K562 (cell line): Measurements from ENCODE around the gene ZNF384. TPM values are rescaled to one million over a fixed set of nuclear protein-coding genes. Genes with fewer than 3 reads are reported as not detected.

Experiments used
- ELF1 ChIP-seq: fragments of 200-800 bp; sonication (Bioruptor generic); IDR thresholded peaks from 2 replicates; pipeline ENCODE4 v1.6.1; 2016; ENCODE audit warnings: missing genetic modification characterization, missing compliant biosample characterization
- FOXA3 ChIP-seq, 2 experiments: fragments of 450-650 bp in 1 of 2; sonication (generic) in 1 of 2; formaldehyde crosslinking; IDR thresholded peaks in 1 of 2; conservative IDR thresholded peaks in 1 of 2; 2 replicates each; pipeline versions ENCODE4 v1.4.0 to v1.8.0; 2020 to 2022; ENCODE audit warnings: mild to moderate bottlenecking in 2 of 2, missing genetic modification reagents in 1 of 2
- MBD2 ChIP-seq: sonication (generic); IDR thresholded peaks from 2 replicates; pipeline ENCODE4 v1.6.1; 2016; ENCODE audit warnings: low read depth, borderline replicate concordance
- MXD1 ChIP-seq: fragments of 250-450 bp; sonication (Bioruptor Pico); IDR thresholded peaks from 2 replicates; pipeline ENCODE4 v1.8.0; 2021; ENCODE audit warnings: borderline replicate concordance, mild to moderate bottlenecking, moderate library complexity; ENCODE audit not compliant: poor library complexity, severe bottlenecking
- PRDM10 ChIP-seq: fragments of 450-650 bp; IDR thresholded peaks from 2 replicates; pipeline ENCODE4 v1.6.1; 2018; ENCODE audit not compliant: partially characterized antibody
- RBFOX2 ChIP-seq: fragments of 200-400 bp; formaldehyde crosslinking; IDR thresholded peaks from 2 replicates; pipeline ENCODE4 v1.6.1; 2017; ENCODE audit warnings: low read depth, mild to moderate bottlenecking, low read length, moderate library complexity
- TBP ChIP-seq: optimal IDR thresholded peaks from 2 replicates; pipeline ENCODE3; 2011; ENCODE audit warnings: low read depth, low read length, improper control_type of control experiment
- TCF7 ChIP-seq: sonication (generic); IDR thresholded peaks from 2 replicates; pipeline ENCODE4 v1.6.1; 2016; ENCODE audit warnings: antibody characterized with exemption, borderline replicate concordance
- TCF7L2 ChIP-seq: fragments of 150-350 bp; IDR thresholded peaks from 2 replicates; pipeline ENCODE4 v1.6.1; 2016; ENCODE audit warnings: low read depth, mild to moderate bottlenecking, low read length, moderate library complexity
- U2AF1 ChIP-seq: fragments of 200-400 bp; formaldehyde crosslinking; optimal IDR thresholded peaks from 2 replicates; pipeline ENCODE3; 2017; ENCODE audit warnings: mild to moderate bottlenecking, low read depth, low read length, moderate library complexity
- ZKSCAN8 ChIP-seq: fragments of 200-800 bp; sonication (Bioruptor generic); IDR thresholded peaks from 2 replicates; pipeline ENCODE4 v1.6.1; 2016; ENCODE audit warnings: missing genetic modification characterization, missing compliant biosample characterization
- ZNF280A ChIP-seq: fragments of 450-650 bp; IDR thresholded peaks from 2 replicates; pipeline ENCODE4 v1.6.1; 2018; ENCODE audit warnings: mild to moderate bottlenecking, low read depth; ENCODE audit not compliant: partially characterized antibody
- ZNF518B ChIP-seq: fragments of 250-450 bp; sonication (Bioruptor Pico); IDR thresholded peaks from 2 replicates; pipeline ENCODE4 v1.5.0; 2021; ENCODE audit warnings: mild to moderate bottlenecking, moderate library complexity
- ZNF655 ChIP-seq: fragments of 250-450 bp; sonication (Bioruptor Pico); IDR thresholded peaks from 2 replicates; pipeline ENCODE4 v1.5.0; 2021
- polyA plus RNA-seq, 8 experiments: library from polyadenylated mRNA; depleted of rRNA in 4 of 8; stranded (reverse) in 5 of 8; unstranded in 3 of 8; fragments of >200 nt; fragmentation: Nextera tagmentation in 2 of 8; fragmentation: Illumina TruSeq in 1 of 8; extraction: Ambion mirVana in 2 of 8; extraction: Trizol in 1 of 8; gene quantifications; 2 replicates each; pipeline versions ENCODE4 v1.2.1 to v1.2.3, GENCODE V29; 2011 to 2014; ENCODE audit warnings: inconsistent platforms in 1 of 8, missing spikeins in 1 of 8
- total RNA-seq, 7 experiments: library from RNA; depleted of rRNA in 6 of 7; stranded (reverse); fragments of >200 nt in 6 of 7; fragmentation: Illumina TruSeq in 2 of 7; extraction: Trizol in 2 of 7; gene quantifications; 2 replicates each; pipeline versions ENCODE4 v1.2.1 to v1.2.3, GENCODE V29; 2011 to 2021; ENCODE audit warnings: low replicate concordance in 1 of 7

The ZNF384 gene
- total and polyA plus RNA-seq, 9 of the 15 experiments (the other 6 are each of a cell fraction or from before 2014, with no cell fraction given) = 0.36 to 64.8 (median 21.3) TPM

GRCh38 chr12:6635856-6636531 is 53.2 kb downstream of the ZNF384 start, which contains the start of gene LPAR5 (continued):
- TF ChIP-seq ZNF518B (no peak), MBD2 (peak; percentile 51; the same call in 1 of the 2 replicates), ELF1 (tag) (no peak), ZNF655 (CRISPR knock-in tag) (no peak), MXD1 (CRISPR knock-in tag) (no peak), TCF7L2 (no peak), TCF7 (0 out of 2 replicates have a peak, but pooled peaks have one; percentile 32), TBP (peak; percentile 47), FOXA3 (CRISPR knock-in tag; conservative IDR thresholded peaks at IDR 0.05 in 1 of 2, IDR thresholded peaks at IDR 0.05 in 1 of 2) (0 out of 4 replicates have a peak, but pooled peaks of 1 of the 2 experiments have one; percentile 16), PRDM10 (peak; percentile 75), ZNF280A (no peak), ZKSCAN8 (CRISPR knock-in tag) (no peak), U2AF1 (no peak), RBFOX2 (peak; percentile 69)
